Subcutaneous adipose tissue (tissue), 4 donors: ENCODE results near the gene S100P. TPM values are rescaled to one million over a fixed set of nuclear protein-coding genes. Genes with fewer than 3 reads are reported as not detected.

Experiments used
- total RNA-seq, 4 donors: library from RNA; depleted of rRNA; stranded (reverse); fragments of >200 nt; gene quantifications; one replicate each; pipeline ENCODE4 v1.1.0, GENCODE V29; 2016
- TF ChIP-seq, protein P1 (sequence below): fragments of 450-650 bp; IDR thresholded peaks from one replicate; pipeline ENCODE4 v1.5.1; 2016; ENCODE audit warnings: low read depth, mild to moderate bottlenecking, control low read depth, antibody characterized with exemption, moderate library complexity

Gene S100P
- total RNA-seq, 4 donors from 2014 or later, result 3.4 TPM; not detected in 3

GRCh38 chr4:6665320-6665654 lies 28.4 kb upstream of the S100P start:
- TF ChIP-seq, protein P1, sequence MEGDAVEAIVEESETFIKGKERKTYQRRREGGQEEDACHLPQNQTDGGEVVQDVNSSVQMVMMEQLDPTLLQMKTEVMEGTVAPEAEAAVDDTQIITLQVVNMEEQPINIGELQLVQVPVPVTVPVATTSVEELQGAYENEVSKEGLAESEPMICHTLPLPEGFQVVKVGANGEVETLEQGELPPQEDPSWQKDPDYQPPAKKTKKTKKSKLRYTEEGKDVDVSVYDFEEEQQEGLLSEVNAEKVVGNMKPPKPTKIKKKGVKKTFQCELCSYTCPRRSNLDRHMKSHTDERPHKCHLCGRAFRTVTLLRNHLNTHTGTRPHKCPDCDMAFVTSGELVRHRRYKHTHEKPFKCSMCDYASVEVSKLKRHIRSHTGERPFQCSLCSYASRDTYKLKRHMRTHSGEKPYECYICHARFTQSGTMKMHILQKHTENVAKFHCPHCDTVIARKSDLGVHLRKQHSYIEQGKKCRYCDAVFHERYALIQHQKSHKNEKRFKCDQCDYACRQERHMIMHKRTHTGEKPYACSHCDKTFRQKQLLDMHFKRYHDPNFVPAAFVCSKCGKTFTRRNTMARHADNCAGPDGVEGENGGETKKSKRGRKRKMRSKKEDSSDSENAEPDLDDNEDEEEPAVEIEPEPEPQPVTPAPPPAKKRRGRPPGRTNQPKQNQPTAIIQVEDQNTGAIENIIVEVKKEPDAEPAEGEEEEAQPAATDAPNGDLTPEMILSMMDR, result no peak

DNA sequence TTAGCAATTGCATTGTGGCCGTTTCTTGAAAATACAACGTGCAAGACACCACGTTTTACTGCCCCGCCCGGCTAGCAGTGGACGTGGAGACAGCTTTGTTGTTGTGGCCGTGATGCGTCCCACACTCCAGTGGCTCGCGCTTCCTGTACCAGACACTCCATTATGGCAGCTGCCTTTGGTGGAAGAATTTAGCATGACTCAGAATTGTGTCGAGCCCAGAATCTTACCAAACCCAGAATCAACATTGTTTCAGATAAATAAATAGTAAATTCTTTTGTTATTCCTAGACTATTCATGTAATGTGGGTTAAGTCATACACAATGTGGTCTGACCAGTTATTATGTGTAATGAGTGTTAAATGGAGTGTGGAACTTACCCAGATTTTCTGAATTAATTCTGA lies 25.3 kb upstream of the S100P start:
- TF ChIP-seq, protein P1, result no peak

DNA sequence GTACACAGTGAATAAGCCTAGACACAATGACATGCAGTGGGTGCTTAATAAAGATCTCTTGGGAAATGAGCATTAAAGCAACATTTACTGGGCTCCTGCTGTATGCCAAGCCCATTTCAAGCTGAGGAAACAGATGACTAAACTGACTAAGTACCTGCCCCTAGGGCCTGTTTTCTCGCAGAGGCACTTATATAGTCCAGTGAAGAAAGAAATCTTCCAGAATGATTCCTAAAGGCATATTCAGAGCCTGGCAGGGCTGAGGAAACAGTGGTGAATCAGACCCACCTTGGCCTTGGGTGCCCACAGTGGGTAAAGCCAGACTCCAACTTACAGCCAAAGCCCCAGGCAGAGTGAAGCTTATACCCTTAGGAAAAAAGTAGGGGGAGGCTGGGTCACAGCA lies 22.0 kb upstream of the S100P start:
- TF ChIP-seq, protein P1, result no peak

DNA sequence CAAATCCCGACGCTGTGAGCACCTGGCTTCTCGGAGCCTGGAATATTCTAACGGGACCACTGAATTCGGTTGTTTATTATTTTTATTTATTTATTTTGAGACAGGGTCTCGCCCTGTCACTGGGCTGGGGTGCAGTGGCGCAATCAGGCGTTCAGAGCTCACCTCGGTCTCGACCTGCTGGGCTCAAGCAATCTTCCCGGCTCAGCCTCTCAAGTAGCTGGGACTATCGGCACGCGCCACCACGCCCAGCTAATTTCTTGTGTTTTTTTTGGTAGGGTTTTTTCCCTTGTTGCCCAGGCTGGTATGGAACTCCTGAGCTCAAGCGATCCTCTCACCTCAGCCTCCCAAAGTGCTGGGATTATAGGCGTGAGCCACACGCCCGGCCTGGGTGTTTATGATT lies 21.5 kb upstream of the S100P start:
- TF ChIP-seq, protein P1, result no peak

- TF ChIP-seq, protein P1, result no peak
Observed at GRCh38 chr4:6673660-6674499, 19.8 kb upstream of the S100P start.

- TF ChIP-seq, protein P1, result no peak
Observed at GRCh38 chr4:6674500-6675149, 19.1 kb upstream of the S100P start.

DNA sequence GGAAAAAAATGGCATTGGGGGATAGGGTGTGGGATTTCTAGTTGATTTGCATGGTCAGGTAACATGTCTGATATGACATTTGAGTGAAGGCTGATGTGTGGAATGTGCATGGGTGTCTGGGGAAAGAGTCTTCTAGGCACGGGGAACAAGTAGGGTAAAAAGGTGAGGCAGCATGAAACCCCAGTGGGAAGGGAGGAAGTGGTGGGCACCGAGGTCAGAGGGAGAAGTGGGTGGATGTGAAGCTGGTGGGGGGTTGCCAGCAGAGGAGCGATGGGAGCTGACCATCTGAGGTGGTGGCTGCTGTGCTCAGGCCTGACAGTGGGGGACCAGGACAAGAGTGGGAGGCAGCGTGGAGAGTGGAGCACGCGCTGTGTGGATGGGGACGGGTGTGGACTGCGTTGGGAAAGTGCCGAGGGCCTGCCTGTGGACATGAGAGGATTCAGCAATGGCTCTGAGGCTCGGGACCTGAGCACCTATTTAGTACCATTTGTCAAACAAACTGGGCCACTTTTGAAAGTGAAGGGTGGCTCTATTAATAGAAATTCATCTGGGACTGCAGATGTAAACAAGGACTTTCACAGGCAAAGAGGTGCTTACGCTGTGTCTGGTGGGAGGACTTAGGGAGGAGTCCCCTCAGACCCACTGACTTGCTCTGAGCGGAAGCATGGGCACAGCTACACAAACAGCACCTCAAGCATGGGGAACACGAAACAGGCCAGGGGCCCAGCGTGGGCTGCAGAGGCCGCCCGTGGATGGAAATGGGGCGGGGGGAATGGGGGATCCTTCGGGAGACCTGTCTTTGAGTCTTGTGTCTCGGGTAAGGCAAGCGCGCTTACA lies 16.7 kb upstream of the S100P start:
- TF ChIP-seq, protein P1, result no peak
